HCT116 (cell line): Measurements from ENCODE around the gene DMBX1.

Experiments
- CEBPB ChIP-seq: IDR thresholded peaks from 2 replicates; pipeline ENCODE4 v1.6.1; 2012; ENCODE audit warnings: low read depth
- EZH2 ChIP-seq: fragments of 200-600 bp; sonication (generic); IDR thresholded peaks from 2 replicates; pipeline ENCODE4 v1.6.1; 2017; ENCODE audit warnings: antibody characterized with exemption, mixed run types
- EZH2phosphoT487 ChIP-seq: fragments of 200-600 bp; IDR thresholded peaks from 2 replicates; pipeline ENCODE4 v1.6.1; 2018; ENCODE audit warnings: antibody characterized with exemption, borderline replicate concordance
- JUND ChIP-seq: IDR thresholded peaks from 2 replicates; pipeline ENCODE4 v1.6.1; 2012
- POLR2AphosphoS5 ChIP-seq: IDR thresholded peaks from 2 replicates; pipeline ENCODE4 v1.6.1; 2011; ENCODE audit warnings: mild to moderate bottlenecking, low read depth, low read length, moderate library complexity
- SIN3A ChIP-seq: IDR thresholded peaks from 2 replicates; pipeline ENCODE4 v1.6.1; 2012; ENCODE audit warnings: low read depth
- TCF7L2 ChIP-seq: IDR thresholded peaks from 2 replicates; pipeline ENCODE4 v1.7.0; 2011; ENCODE audit warnings: borderline replicate concordance, inconsistent platforms; ENCODE audit not compliant: insufficient read depth, insufficient read length; ENCODE audit errors: extremely low read depth
- YY1 ChIP-seq: IDR thresholded peaks from 2 replicates; pipeline ENCODE4 v1.6.1; 2011; ENCODE audit warnings: low read length, low read depth, moderate library complexity, mild to moderate bottlenecking; ENCODE audit not compliant: insufficient replicate concordance; ENCODE audit errors: extremely low read depth
- ZNF274 ChIP-seq: fragments of 200-500 bp; sonication (Bioruptor generic); IDR thresholded peaks from 2 replicates; pipeline ENCODE4 v1.6.1; 2014; ENCODE audit warnings: mild to moderate bottlenecking, low read depth, low read length, inconsistent platforms
- TF ChIP-seq, protein P1 (sequence below), 3 experiments: fragments of 200-600 bp in 1 of 3; sonication (generic) in 1 of 3; IDR thresholded peaks in 2 of 3; conservative IDR thresholded peaks in 1 of 3; 2 replicates each; pipeline ENCODE4 v1.5.1; 2012 to 2017; ENCODE audit warnings: low read depth in 2 of 3, low read length in 2 of 3, antibody characterized with exemption in 1 of 3, borderline replicate concordance in 1 of 3, control low read depth in 1 of 3, mild to moderate bottlenecking in 1 of 3, mixed read lengths in 1 of 3, mixed run types in 1 of 3, moderate library complexity in 1 of 3; ENCODE audit not compliant: insufficient read depth in 1 of 3
- TF ChIP-seq, protein P2 (sequence below): IDR thresholded peaks from 2 replicates; pipeline ENCODE4 v1.6.1; 2012

DNA sequence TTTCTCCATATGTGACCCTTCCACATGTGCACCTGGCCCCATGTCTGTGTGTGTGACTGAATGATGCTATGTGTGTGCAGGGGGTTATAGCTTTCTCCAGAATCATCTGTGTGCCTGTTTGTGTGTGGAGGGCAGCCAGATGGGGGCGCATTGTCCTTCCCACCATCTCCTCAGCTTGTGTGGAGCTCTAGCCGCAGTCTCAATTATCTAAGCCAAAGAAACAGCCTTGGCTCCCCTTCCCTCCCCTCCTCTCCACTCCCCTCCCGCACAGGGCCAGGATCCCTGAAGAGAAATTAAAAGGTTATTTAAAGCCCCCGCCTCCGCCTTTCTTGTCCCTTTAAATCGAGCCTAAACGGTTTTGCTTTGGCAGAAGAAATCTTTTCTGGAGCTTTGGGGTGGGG lies 1.8 kb upstream of the DMBX1 start:
- TF ChIP-seq YY1 (no peak), CEBPB (no peak), JUND (no peak), EZH2phosphoT487 (no peak), ZNF274 (no peak), SIN3A (no peak), POLR2AphosphoS5 (no peak), EZH2 (no peak), TCF7L2 (no peak)
- TF ChIP-seq, protein P1, sequence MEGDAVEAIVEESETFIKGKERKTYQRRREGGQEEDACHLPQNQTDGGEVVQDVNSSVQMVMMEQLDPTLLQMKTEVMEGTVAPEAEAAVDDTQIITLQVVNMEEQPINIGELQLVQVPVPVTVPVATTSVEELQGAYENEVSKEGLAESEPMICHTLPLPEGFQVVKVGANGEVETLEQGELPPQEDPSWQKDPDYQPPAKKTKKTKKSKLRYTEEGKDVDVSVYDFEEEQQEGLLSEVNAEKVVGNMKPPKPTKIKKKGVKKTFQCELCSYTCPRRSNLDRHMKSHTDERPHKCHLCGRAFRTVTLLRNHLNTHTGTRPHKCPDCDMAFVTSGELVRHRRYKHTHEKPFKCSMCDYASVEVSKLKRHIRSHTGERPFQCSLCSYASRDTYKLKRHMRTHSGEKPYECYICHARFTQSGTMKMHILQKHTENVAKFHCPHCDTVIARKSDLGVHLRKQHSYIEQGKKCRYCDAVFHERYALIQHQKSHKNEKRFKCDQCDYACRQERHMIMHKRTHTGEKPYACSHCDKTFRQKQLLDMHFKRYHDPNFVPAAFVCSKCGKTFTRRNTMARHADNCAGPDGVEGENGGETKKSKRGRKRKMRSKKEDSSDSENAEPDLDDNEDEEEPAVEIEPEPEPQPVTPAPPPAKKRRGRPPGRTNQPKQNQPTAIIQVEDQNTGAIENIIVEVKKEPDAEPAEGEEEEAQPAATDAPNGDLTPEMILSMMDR (IDR thresholded peaks at IDR 0.05 in 2 of 3, conservative IDR thresholded peaks at IDR 0.05 in 1 of 3; ENCODE audit: borderline replicate concordance in 1 of 3, insufficient read depth in 1 of 3, low read depth in 2 of 3, low read length in 2 of 3): peak; percentile 39 to 63 (median 54); a peak in 5 of 6 replicates
- TF ChIP-seq, protein P2, sequence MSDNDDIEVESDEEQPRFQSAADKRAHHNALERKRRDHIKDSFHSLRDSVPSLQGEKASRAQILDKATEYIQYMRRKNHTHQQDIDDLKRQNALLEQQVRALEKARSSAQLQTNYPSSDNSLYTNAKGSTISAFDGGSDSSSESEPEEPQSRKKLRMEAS: no peak
